Endothelial cell of umbilical vein (primary cell): ENCODE results near the gene CPEB1. TPM values are rescaled to one million over a fixed set of nuclear protein-coding genes. Genes with fewer than 3 reads are reported as not detected.

Source experiments
- BruUV-seq: library from RNA; stranded (reverse); fragments of 400-500 nt; replicated peaks from 2 replicates; lab custom pipeline; 2021; lab: Mats Ljungman, UMichigan
- CTCF ChIA-PET: fragments of 300-600, 350-600 bp; sonication (Branson Sonifier 250); formaldehyde crosslinking; loops from one replicate; lab custom pipeline; 2021; ENCODE audit warnings: antibody characterized with exemption, inconsistent platforms; lab: Charles Lee
- POLR2A ChIA-PET: fragments of 300-600, 350-600 bp; sonication (Branson Sonifier 250); formaldehyde crosslinking; loops from one replicate; lab custom pipeline; 2021; ENCODE audit warnings: antibody characterized with exemption, inconsistent platforms; lab: Charles Lee
- DNase-seq: peaks from one replicate; pipeline ENCODE4 v3.0.0-alpha.2; 2011; ENCODE audit warnings: low read depth, low spot score
- FAIRE-seq: peaks from 2 replicates; lab custom pipeline; 2011; peaks lifted over from hg19 to GRCh38; lab: Jason Lieb, UNC
- H2AFZ ChIP-seq: 2 replicates; pipeline ENCODE4 v1.6.0; 2012; ENCODE audit warnings: low read depth, low read length, control low read depth, inconsistent platforms
- H3K27ac ChIP-seq: 2 replicates; pipeline ENCODE4 v1.5.1; 2011; ENCODE audit warnings: low read depth, mild to moderate bottlenecking, control low read depth, low read length, moderate library complexity; ENCODE audit not compliant: insufficient read depth
- H3K27me3 ChIP-seq, 2 experiments: 2 replicates each; pipeline versions ENCODE4 v1.6.0 to v1.6.1; 2011; ENCODE audit warnings: low read length in 2 of 2, mixed read lengths in 1 of 2; ENCODE audit not compliant: control insufficient read depth in 2 of 2, insufficient read depth in 2 of 2
- H3K36me3 ChIP-seq, 2 experiments: 2 replicates in 1 of 2; 3 replicates in 1 of 2; pipeline ENCODE4 v1.5.1; 2011; ENCODE audit warnings: low read length in 2 of 2, mild to moderate bottlenecking in 1 of 2, moderate library complexity in 1 of 2; ENCODE audit not compliant: control insufficient read depth in 2 of 2, insufficient read depth in 2 of 2; ENCODE audit errors: extremely low read depth in 1 of 2
- H3K4me1 ChIP-seq: 3 replicates; pipeline ENCODE4 v1.5.1; 2011; ENCODE audit warnings: mild to moderate bottlenecking, low read length; ENCODE audit not compliant: control insufficient read depth, insufficient read depth; ENCODE audit errors: extremely low read depth
- H3K4me2 ChIP-seq: 2 replicates; pipeline ENCODE4 v1.6.1; 2011; ENCODE audit warnings: low read length, control low read depth, mixed read lengths; ENCODE audit not compliant: insufficient read depth
- H3K4me3 ChIP-seq, 3 experiments: fragments of 200-600 bp in 1 of 3; sonication (generic), shearing (Covaris generic) in 1 of 3; replicated peaks in 1 of 3; 2 replicates each; pipeline ENCODE4 v1.5.1; 2011 to 2016; ENCODE audit warnings: control low read depth in 3 of 3, low read length in 3 of 3, mild to moderate bottlenecking in 2 of 3, inconsistent platforms in 1 of 3, low read depth in 1 of 3, moderate library complexity in 1 of 3; ENCODE audit not compliant: insufficient read depth in 1 of 3
- H3K79me2 ChIP-seq: 2 replicates; pipeline ENCODE4 v1.6.0; 2012; ENCODE audit warnings: low read length, inconsistent platforms; ENCODE audit not compliant: control insufficient read depth, insufficient read depth
- H3K9ac ChIP-seq: replicated peaks from 2 replicates; pipeline ENCODE3; 2011; ENCODE audit warnings: low read length, control low read depth; ENCODE audit not compliant: insufficient read depth; ENCODE audit errors: extremely low read depth
- H3K9me1 ChIP-seq: replicated peaks from 3 replicates; pipeline ENCODE4 v1.6.0; 2011; ENCODE audit warnings: mild to moderate bottlenecking, low read length; ENCODE audit not compliant: control insufficient read depth, insufficient read depth; ENCODE audit errors: extremely low read depth
- H3K9me3 ChIP-seq: replicated peaks from 2 replicates; pipeline ENCODE4 v1.5.1; 2012; ENCODE audit warnings: low read length, inconsistent platforms; ENCODE audit not compliant: control insufficient read depth, insufficient read depth
- H4K20me1 ChIP-seq: replicated peaks from 2 replicates; pipeline ENCODE3; 2011; ENCODE audit warnings: mild to moderate bottlenecking, low read length; ENCODE audit not compliant: control insufficient read depth, insufficient read depth; ENCODE audit errors: extremely low read depth
- CTCF ChIP-seq, 2 donors: IDR thresholded peaks; 1 replicate in 1 of 2; 2 replicates in 1 of 2; pipeline ENCODE4 v1.5.1; 2011; ENCODE audit warnings: low read length in 2 of 2, mild to moderate bottlenecking in 2 of 2, moderate library complexity in 2 of 2, control low read depth in 1 of 2, inconsistent platforms in 1 of 2, low read depth in 1 of 2; ENCODE audit not compliant: insufficient read depth in 1 of 2; ENCODE audit errors: extremely low read depth in 1 of 2
- EZH2 ChIP-seq: IDR thresholded peaks from 2 replicates; pipeline ENCODE4 v1.6.1; 2012; ENCODE audit warnings: borderline replicate concordance, low read depth, mild to moderate bottlenecking, moderate library complexity, low read length, inconsistent platforms; ENCODE audit not compliant: severe bottlenecking
- GATA2 ChIP-seq: IDR thresholded peaks from 2 replicates; pipeline ENCODE4 v1.7.0; 2011; ENCODE audit warnings: low read depth, mild to moderate bottlenecking, moderate library complexity, mixed read lengths, low read length; ENCODE audit not compliant: insufficient read length, insufficient read depth
- JUN ChIP-seq: IDR thresholded peaks from 2 replicates; pipeline ENCODE4 v1.6.1; 2011; ENCODE audit warnings: borderline replicate concordance, low read depth; ENCODE audit not compliant: insufficient read length, insufficient read depth
- MYC ChIP-seq: IDR thresholded peaks from one replicate; pipeline ENCODE4 v1.6.1; 2011; ENCODE audit warnings: mild to moderate bottlenecking, low read depth, low read length
- POLR2A ChIP-seq: IDR thresholded peaks from 2 replicates; pipeline ENCODE4 v1.6.1; 2012; ENCODE audit warnings: low read depth, mild to moderate bottlenecking, control low read depth, low read length
- POLR2AphosphoS5 ChIP-seq: IDR thresholded peaks from 2 replicates; pipeline ENCODE4 v1.6.1; 2012; ENCODE audit warnings: low read depth, mild to moderate bottlenecking, control low read depth, low read length, moderate library complexity; ENCODE audit not compliant: insufficient read depth
- dilution Hi-C: fragments of 300-500 bp; cut with MboI; formaldehyde crosslinking; loops from one replicate; pipeline ENCODE4 v1.15.0; 2019; ENCODE audit warnings: low sequenced_read_pairs; ENCODE audit not compliant: extremely low pct_ligation_motif_present
- intact Hi-C: fragments of 100-400 bp; cut with micrococcal nuclease; formaldehyde crosslinking; loops from one replicate; pipeline ENCODE4 v1.10.0; 2022
- polyA plus RNA-seq, 4 experiments: library from polyadenylated mRNA; depleted of rRNA in 3 of 4; stranded (reverse) in 3 of 4; unstranded in 1 of 4; fragments of >200 nt; gene quantifications; 2 replicates each; pipeline versions ENCODE4 v1.2.1 to v1.2.3, GENCODE V29; 2011 to 2012; ENCODE audit warnings: missing spikeins in 1 of 4
- total RNA-seq: library from RNA; stranded (reverse); gene quantifications from 2 replicates; pipeline ENCODE4 v1.2.3, GENCODE V29; 2021
- TF ChIP-seq, protein P1 (sequence below): IDR thresholded peaks from 2 replicates; pipeline ENCODE4 v1.6.1; 2011; ENCODE audit not compliant: insufficient read depth, insufficient read length

The CPEB1 gene
- total and polyA plus RNA-seq, 2 donors (not counting 3 experiments of a cell fraction or from before 2014, with no cell fraction given), result not detected

DNA sequence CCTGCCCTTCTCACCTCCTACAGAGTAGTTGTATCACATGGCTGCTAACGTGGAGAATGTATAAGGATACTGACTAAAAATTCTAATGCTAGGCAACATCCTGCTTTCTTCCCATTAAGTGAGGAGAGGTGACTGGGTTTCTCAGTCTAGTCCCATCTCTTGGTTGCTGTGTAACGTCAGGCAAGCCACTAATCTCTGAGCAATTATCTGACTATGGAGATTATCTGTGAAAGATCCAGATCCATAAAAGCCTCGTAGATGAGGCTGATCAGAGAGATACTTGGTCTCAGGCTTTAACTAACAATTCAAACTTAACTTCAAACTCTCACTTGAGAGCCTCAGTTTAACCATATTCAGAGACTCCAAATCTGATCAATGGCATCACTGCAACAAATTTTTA, 102.2 kb downstream of the CPEB1 start:
- ChIA-PET POLR2A (no interaction called here), CTCF (no interaction called here)
- H2AFZ ChIP-seq, result no peak overlapping the region
- peaks cover 5% of the 10 kb centered on the region for H3K4me1 ChIP-seq
- dilution Hi-C loops (no loop called here), intact Hi-C loops (no loop called here)
- no peaks in the 10 kb centered on the region for H3K9me1 ChIP-seq
- DNase-seq (no peak), FAIRE-seq (no peak)
- no peaks in the 10 kb centered on the region for H3K9me3 ChIP-seq
- no peaks in the 10 kb centered on the region for H3K36me3 ChIP-seq
- H3K9ac ChIP-seq, result no peak overlapping the region
- no peak overlapping the region for H3K4me3 ChIP-seq
- H3K27me3 ChIP-seq, result peaks cover 5 to 15% of the 10 kb centered on the region in 2 experiments
- TF ChIP-seq GATA2 (no peak), MYC (no peak), POLR2AphosphoS5 (no peak), JUN (no peak), POLR2A (no peak), CTCF (IDR thresholded peaks at IDR 0.05; ENCODE audit: extremely low read depth in 1 of 2, insufficient read depth in 1 of 2, low read depth in 1 of 2, low read length in 2 of 2) (no peak), EZH2 (no peak)
- TF ChIP-seq, protein P1, sequence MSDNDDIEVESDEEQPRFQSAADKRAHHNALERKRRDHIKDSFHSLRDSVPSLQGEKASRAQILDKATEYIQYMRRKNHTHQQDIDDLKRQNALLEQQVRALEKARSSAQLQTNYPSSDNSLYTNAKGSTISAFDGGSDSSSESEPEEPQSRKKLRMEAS, result no peak
- H3K4me2 ChIP-seq, result no peak overlapping the region
- no peak overlapping the region for H3K27ac ChIP-seq
- no TSS peak for BruUV-seq
- H4K20me1 ChIP-seq, result no peaks in the 10 kb centered on the region
- peaks cover 2% of the 10 kb centered on the region for H3K79me2 ChIP-seq
